GM19025 (cell line): Measurements from ENCODE around the gene ZFP90.
A peak's percentile ranks its signal among the peaks of the same experiment; 100 is the strongest.
"Not testable (repeated sequence)": the region's sequence is repeated elsewhere in the genome, so short reads cannot be mapped to it uniquely, and the experiment has no call there.

Source experiments
- ATAC-seq: cut with Tn5 transposase; IDR thresholded peaks from one replicate; pipeline ENCODE4 v1.9.1; 2021; ENCODE audit warnings: mild to moderate bottlenecking, low read depth, moderate library complexity; ENCODE audit not compliant: unreplicated experiment

ZFP90 gene

DNA sequence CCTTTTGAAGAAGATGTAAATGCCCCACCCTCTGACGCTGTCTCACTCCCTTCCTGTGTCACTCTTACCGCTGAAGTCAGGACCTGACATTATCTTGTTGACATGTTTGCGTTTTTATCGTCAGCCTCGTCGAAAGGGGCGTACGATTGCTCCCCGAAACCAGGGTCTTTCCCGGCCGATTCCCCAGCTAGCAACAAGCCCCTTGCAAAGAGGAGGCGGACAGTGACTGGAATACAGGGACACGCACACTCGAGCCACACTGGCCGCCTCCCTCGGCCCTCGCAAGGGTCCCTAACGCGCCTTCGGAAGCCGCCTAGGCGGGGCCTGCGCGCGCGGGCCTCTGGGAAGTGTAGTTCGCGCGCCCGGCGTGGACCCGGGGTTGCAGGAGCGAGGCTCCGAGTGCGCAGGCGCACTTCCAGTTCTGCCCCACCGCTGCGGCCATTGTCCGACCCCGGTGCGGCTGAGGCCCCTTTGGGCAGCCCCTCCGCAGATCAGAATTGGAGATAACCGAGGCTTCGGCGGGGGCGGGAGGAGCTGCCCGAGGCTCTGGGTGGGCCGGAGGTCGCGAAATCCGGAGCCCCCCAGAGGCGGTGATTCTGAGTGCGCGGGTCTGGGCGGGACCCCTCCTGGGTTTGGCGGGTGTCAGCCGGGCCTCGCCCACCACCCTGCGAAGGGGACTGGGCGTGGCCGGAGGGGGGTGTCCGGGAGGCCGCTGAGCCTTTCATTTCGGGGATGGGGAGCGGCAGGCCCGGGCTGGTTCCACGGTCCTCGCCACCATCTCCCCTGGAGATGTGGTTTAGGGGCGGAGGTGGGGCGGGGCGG, at the start of gene ZFP90:
Gene ZFP90 (plus strand): TSS at position 412 of the 822 bp plus-strand sequence. CDS start 502 bp downstream, outside the sequence.
- ATAC-seq: peak; percentile 91

DNA sequence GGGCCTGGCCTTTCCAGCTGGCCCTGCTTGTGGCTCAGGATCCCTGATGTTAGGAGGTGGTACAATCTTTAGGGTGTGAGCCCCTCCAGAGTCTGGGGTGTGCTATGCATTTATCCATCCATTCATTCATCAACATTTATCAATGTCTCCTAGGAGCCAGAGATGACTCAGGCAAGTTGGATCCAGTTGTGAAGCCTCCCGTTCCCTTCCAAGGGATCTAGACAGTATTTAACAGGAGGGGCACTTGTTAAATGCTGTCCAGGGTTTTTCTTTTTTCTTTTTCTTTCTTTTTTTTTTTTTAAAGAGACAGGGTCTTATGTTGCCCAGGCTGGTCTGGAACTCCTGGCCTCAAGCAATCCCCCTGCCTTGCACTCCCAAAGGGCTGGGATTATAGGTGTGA, 48.7 kb upstream of the ZFP90 start:
- no peak for ATAC-seq

DNA sequence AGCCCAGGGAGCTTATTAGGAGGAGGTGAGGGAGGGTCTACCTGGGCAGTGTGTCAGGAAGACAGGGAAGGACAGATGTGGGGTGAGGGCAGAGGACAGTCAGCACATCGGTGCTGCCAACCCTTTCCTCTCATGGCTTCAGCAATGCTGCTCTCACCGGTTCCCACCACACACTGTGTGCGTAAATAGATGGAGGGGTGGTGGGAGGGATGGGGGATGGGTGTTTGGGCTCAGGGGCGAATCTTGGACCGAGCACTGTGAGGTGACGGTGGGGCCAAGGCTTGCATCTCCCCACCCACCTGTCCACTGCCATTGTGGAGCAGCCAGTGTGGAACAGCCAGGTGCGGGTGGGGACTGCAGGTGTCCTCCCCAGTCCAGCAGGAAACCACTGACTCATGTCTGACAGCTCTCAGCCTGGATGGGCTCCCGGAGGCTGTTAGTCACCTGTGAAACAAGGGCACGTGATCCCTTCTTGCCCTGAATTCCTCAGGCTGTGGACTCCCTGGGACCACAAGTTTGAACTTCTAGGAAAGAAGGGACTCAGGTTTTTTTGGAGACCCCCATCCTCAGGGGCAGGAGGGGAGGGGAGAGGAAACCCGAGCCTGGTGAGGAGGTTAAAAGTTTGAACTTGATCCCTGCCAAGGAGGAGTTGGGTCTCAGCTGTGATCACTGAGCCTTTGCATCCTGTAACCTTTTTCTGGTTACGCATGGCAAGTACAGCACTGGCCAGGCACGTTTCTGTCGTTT, 48.1 kb upstream of the ZFP90 start:
- ATAC-seq: no peak

DNA sequence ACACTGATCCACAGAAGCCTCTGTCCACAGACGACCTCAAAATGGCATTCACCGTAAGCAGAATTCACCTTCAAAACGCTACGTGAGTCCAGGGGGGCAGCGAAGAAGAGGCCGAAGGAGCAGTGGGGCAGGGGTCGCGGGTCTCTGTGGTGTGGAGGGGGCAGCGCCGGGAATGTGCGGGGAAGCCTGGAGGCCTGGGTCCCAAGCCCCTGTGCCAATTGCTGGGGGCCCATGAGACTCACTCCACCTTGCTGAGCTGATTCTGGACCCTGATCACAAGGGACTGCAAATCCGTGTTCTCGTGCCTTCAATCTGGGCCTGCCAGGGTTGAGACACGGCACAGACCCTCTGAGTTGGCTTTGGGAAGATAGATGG, 47.5 kb upstream of the ZFP90 start:
- ATAC-seq: no peak

DNA sequence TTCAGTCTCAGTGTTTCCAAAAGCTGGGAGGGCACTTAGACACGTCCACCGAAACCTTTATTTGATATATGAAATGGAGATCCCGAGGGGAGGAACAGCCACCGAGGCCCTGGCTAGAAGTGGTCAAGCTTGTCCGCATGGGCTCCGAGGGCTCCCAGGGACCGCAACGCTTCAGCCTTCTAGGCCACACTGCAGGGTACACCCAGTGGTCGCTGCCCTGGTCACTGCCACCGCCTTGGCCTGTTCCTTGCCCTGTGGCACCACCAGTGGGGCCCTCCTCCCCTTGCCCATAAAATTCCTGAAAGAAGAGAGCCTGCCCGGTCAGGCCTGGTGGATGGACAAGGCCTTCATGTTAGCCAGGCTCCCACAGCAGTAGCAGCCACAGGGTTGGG, 46.9 kb upstream of the ZFP90 start:
- ATAC-seq: no peak

DNA sequence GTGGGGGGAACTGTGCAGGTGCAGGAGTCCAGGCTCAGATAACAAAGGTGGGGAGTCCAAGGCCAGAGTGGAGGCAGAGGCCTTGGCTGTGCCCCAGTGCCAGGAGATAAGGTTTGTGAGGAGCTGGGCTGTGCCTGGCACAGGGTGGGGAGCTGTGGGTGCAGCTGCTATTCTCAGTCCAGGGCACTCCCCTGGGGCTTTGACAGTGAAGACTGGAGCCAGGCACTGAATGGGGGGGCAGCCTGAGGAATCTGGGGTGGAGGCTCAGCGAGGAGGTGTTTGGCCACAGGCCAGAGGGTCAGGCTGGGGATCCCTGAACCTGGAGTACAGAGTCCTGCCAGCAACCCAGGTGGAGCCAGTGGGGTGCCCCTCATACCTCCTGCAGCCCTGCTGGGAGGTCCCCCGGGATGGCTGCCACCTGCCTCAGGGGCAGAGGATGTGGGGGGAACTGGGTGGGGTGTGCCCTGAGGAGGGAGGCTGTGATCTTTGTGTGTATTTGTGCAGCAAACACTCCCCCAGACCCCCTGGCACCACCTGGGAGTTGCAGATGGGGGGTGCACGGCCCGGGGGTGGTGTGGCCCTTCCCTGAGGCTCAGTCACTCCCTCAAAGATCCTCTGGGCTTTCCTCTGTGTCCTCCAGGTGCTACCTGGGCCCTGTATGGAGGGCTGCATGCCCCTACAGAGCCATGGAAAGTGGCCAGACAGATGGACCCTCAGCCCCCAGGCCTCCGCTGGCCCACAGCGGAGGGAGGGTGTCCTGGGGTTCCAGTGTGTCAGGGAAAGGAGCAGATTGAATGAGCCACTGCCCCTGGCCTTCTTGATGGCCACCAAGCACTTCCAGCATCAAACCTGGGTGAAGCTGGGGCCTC, 46.3 kb upstream of the ZFP90 start:
- ATAC-seq: no peak

DNA sequence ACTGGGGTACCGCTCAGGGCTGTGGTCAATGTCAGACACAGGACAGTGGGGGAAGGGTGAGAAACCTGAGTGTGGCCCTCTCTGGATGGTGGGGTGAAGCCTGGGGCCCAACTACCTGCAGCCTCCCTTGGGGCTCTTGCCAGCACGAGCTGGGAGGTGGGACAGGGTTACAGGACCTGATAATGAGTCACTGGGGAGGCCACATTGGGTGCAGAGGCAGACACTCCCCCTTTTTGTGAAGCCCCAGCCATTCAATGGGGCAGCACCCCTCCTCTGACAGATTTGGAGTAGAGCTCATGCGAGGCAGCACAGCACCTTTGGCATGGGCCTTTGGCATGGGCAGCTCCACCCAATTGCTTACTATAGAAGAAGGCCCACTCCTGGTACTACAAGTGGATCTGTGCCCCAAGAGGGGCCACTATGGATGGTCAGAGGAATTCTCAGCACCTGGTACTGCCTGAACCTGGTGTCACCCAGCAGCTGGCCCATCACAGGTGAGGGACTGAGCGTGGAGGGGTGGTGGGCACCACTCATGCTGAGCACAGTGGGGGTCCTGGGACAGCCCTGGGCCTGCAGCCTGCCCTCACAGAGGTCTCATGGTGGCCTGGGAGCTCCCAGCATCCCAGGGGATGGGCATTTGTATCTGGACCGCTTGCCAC, 45.5 kb upstream of the ZFP90 start:
- ATAC-seq: no peak

DNA sequence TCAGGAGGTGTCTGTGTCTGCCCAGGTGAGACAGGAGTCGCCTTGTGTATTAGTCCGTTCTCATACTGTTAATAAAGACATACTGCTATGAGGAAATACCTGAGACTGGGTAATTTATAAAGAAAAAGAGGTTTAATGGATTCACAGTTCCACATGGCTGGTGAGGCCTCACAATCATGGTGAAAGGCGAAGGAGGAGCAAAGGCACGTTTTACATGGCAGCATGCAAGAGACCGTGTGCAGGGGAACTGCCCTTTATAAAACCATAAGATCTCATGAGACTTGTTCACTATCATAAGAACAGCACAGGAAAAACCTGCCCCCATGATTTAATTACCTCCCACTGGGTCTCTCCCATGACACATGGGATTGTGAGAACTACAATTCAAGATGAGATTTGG, 44.8 kb upstream of the ZFP90 start:
- ATAC-seq: not testable (repeated sequence)

DNA sequence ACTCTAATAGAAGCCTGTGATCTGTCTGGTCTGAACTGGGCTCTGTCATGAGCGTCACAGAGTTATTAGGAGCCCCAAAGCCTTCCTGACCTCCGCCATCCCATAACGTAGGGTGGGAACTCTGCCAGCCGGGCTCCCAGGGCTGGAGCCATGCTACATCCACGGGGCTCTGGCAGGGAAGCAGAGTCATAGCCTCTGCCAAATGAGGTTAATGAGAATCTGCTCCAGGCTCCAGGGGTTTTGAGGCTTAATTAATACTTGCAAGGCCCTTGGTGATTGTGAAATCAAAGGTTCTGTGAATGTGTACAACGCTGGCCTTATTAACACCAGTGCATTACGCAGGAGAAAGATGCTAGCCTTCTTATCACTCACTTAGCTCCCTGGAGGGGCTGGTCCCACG, 42.4 kb upstream of the ZFP90 start:
- ATAC-seq: no peak

DNA sequence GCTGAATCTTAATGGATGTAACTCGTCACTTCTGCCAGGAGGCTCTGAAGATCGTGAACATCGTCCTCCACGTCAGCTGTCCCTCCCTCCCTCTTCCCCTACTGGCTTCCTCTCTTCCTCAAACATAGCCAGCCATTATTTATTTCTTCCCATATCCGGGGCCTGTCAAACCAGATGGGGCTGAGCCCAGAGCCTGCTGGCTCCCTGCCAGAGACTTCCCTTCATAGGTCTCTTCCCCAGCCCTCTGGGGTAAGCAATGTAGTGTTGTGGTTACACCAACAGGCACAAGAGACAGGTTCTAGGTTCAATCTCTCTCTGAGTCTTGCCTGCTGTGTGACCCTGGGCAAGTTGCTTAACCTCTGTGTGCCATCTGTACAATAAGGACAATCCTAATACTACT, 40.1 kb upstream of the ZFP90 start:
- ATAC-seq: no peak

DNA sequence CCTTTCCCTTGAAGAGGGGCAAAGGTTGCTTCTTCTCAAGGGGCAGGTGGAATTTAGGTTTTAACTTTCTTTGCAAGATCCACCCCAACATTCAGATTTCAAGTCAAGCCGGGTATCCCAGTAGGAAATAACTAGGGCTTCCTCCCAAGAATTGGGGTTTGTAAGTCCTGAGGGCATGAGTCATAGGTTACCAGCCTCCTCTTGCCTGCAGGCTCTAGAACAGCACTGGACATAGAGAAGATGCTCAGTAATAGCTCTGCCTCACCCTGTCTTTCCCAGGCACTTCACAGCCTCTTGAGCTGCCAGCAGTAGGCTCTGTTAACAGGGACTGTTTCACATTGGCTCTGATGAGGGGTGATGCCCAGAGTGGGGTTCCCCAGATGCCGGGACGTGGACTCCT, 35.8 kb upstream of the ZFP90 start:
- ATAC-seq: no peak

DNA sequence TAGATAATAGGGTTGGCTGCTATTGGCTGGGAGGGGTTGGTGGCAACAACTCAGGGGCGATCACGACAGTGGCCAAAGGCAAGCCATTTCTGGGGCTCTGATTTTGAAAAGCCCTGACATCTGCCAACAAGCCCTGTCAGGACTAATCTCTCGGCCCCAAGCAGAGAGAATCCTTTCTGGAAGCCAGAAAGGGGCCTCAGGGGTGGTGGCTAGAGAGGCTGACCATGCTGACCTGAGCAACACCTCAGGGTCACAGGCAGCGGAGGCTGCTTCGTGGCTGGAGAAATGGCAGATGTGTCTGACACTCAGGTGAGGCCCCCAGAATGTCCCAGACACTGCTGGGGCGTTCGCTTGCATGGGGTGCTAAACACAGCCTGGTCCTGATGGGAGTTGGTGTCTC, 35.0 kb upstream of the ZFP90 start:
- no peak for ATAC-seq

DNA sequence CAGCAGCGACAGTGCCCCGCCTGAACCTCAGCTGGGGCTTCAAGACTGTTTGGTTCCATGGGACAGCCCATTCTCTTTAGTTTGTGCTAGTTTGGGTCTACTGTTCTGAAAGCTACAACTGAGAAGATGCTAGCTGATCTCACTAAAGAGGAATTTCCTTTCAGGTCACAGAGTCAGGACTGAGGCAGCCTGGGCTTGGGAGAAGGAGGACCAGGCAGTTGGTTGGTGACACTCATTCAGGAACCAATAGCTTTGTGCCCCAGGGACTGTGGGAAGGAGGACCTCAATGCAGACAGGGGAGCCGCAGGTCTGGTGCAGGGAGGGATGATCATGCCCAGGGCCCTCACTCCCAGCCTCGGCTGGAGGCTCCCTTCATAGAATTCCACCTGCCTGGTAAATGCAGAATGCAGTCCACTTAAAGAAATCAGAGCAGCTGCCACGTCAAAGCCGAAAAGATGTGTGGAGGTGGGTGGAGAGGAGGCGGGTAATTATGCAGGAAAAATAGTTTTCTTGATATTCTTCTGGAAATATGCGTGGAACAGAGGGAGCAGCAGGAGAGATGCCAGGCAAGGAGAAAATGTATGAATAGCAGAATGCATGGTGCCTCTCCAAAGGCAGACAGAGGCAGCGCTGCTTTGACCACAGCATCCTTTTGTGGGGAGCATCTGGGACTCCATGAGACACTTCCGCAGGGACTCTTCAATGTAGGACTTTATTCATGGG, 32.6 kb upstream of the ZFP90 start:
- ATAC-seq: no peak

DNA sequence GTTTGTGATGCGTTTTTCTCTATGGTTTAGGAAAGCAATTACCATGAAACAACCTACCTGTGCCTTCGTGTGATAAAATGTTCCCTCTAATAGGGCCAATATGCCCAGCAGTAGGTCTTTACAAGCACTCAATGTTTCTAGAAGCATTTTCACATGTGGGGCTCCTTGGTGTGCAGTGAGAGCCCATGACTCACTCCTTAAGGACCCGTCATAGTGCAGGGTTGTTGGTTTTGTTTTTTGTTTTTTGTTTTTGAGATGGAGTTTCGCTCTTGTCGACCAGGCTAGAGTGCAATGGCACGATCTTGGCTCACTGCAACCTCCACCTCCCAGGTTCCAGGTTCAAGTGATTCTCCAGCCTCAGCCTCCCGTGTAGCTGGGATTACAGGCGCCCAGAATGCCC, 31.1 kb upstream of the ZFP90 start:
- no peak for ATAC-seq

DNA sequence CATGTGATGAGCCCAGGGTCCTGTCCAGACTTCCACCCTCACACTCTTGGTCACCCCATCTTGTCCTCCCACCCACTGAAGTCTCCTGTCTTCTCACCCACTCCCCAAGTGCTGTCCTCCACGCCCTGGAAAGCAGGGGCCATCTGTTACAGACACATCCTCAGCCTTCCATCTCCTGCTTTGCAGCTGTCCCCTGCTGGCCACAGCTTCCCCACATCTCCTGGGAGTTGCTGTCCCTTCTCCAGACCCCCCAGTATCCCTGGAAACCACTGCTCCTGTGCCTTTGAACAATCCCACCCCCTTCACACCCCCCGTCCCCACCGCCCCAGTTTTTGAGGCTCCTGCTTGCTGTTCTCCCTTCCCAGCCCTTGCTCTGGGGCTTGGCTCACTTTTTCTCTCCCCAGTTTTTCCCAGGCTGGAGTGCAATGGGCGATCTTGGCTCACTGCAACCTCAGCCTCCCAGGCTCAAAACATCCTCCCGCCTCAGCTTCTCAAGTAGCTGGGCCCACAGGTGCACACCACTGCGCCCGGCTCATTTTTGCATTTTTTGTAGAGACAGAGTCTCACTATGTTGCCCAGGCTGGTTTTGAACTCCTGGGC, 30.4 kb upstream of the ZFP90 start:
- no peak for ATAC-seq

DNA sequence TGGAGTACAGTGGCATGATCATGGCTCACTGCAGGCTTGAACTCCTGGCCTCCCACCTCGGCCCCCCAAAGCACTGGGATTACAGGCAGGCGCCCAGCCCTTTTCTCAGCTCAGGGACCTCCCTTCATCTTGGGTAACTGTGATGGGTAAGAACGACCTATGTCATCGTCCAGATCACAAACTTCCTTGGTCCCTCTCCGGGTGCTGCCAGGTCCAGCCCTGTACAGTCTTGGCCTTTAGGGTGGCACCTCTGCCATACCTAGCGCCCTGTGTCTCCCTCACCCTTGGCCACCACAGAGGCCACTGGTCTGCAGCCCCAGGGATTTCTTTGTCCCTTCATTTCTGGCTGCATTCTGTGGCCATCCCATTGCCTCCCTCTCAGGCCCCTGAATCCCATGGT, 29.7 kb upstream of the ZFP90 start:
- no peak for ATAC-seq

DNA sequence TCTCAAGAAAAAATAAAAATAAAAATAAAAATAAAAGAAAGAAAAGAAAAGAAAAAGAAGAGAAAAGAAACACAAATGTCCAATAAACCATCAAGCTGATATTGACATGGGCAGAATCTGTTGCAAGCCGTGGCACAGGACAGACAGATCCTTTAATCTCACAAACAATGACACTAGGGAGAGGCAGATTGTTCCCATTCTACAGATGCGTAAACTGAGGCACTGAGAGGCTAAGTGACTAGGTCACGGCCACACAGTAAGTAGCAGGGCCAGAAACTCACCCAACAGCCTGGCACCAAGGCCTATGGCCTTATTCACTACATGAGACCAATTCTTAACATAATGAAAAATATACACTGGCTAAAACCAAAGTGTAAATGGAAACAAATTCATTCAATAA, 28.3 kb upstream of the ZFP90 start:
- ATAC-seq: no peak

DNA sequence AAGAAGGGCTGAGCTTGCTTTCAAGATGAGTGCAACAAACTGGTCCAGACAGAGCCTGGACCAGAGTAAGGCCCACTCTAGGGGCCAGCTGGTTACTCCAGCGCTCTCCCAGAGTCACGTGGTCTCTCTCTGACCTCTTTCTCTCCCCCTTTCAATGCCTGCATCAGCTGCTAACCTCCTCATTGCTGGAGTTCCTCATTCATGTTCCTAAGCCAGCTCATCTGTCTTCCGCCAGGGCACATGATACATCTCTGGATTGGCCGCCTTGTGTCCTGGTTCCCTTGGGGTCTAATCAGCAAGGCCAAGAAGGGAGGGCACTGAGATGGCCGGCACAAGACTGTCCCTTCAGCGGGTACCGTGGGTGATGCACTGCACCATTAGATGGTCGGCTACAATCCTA, 26.9 kb upstream of the ZFP90 start:
- ATAC-seq: no peak

DNA sequence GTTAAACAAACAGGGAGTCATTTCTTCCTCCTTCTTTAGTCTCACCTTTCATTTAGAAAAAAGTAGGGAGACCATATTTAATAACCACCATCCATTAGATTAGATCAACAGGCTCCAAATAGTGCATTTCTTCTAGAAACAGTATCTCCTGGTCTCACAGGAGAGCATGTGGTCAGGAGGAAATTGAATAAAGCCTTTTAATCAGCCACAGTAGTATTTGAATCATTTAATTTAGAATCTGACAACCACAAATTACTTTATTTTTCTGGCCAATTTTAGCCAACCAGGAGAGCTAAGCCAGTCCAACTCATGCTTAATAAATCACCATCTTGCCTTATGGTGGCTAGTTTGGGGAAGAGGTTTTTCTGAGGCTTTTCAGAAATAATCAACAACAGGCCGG, 26.3 kb upstream of the ZFP90 start:
- no peak for ATAC-seq

DNA sequence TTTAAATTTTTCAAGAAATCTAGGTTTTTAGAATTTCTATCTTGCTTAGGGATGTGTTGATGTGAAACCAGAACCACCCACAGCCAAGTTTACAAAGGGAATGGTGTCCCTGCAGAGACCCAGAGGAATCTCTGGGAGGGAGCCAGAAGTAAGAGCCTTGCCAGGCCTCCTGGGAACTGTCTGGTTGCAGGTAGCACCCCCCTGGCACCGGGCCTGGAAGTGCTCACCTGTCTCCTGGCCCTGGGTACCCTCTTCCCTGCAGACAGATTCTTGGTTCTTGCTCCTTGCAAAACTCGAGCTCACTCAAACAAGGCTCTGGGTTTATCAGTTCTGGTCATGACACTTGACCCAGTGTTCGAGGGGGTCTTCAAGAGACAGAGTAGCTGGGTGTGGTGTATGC, 24.6 kb upstream of the ZFP90 start:
- ATAC-seq: no peak
